Upper lobe of right lung (tissue), 1 donor: Measurements from ENCODE around the gene DUSP16. TPM values are rescaled to one million over a fixed set of nuclear protein-coding genes. Genes with fewer than 3 reads are reported as not detected.

Experiments
- ATAC-seq: fragments of 200-7000 bp; cut with Tn5 transposase; one replicate; pipeline ENCODE4 v1.9.1; 2020; ENCODE audit warnings: mild to moderate bottlenecking, moderate library complexity
- DNase-seq: peaks from one replicate; pipeline ENCODE4 v3.0.0-alpha.2; 2020
- H3K27ac ChIP-seq: fragments of 200-600 bp; one replicate; pipeline ENCODE4 v1.8.0; 2022
- H3K27me3 ChIP-seq: fragments of 200-600 bp; one replicate; pipeline ENCODE4 v1.8.0; 2022; ENCODE audit warnings: mild to moderate bottlenecking
- H3K36me3 ChIP-seq: fragments of 200-600 bp; one replicate; pipeline ENCODE4 v1.8.0; 2022
- H3K4me1 ChIP-seq: fragments of 200-600 bp; one replicate; pipeline ENCODE4 v1.8.0; 2022
- H3K4me3 ChIP-seq: fragments of 200-600 bp; one replicate; pipeline ENCODE4 v1.8.0; 2022; ENCODE audit warnings: mild to moderate bottlenecking
- H3K9me3 ChIP-seq: fragments of 200-600 bp; one replicate; pipeline ENCODE4 v1.8.0; 2022
- intact Hi-C: fragments of 100-400 bp; cut with DNase I; formaldehyde crosslinking; loops from one replicate; pipeline ENCODE4 v1.11.0; 2022
- total RNA-seq: library from RNA; stranded (reverse); fragmentation: NEBNext Ultra II Directional; extraction: Animal tissue kit (Norgen Biotek cat#: 25700); gene quantifications from one replicate; pipeline ENCODE4 v1.2.1, GENCODE V29; 2021
- TF ChIP-seq, protein P1 (sequence below): fragments of 200-600 bp; IDR thresholded peaks from one replicate; pipeline ENCODE4 v1.8.0; 2022; ENCODE audit warnings: antibody characterized with exemption
- donor health status: DM: no; HTN: yes; CAD: no; lungs with severe emphysema.

The DUSP16 gene
- total RNA-seq, 1 donor from 2014 or later, result 50.6 TPM

DNA sequence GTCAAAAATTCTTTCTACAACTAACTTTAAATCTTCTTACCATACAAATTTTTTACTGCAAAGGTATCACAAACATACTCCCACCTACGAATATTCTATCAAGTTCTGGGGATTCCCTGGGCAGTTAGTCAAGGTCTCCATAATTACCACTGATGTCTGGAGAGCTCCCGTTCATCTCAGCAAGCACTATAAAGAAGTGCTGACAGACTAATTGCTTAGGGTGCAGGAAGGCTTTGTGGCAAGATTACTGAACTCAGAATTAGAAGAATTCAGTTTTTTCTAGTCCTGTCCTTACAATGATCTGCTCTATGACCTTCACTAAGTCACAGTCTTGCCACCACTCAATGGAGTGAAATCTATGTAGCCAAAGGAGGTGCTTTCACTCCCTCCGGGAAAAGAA lies 61.5 kb downstream of the DUSP16 start:
- H3K9me3 ChIP-seq, result no peaks in the 10 kb centered on the region
- peaks cover 3% of the 10 kb centered on the region for H3K36me3 ChIP-seq
- no peak for DNase-seq
- TF ChIP-seq, protein P1, sequence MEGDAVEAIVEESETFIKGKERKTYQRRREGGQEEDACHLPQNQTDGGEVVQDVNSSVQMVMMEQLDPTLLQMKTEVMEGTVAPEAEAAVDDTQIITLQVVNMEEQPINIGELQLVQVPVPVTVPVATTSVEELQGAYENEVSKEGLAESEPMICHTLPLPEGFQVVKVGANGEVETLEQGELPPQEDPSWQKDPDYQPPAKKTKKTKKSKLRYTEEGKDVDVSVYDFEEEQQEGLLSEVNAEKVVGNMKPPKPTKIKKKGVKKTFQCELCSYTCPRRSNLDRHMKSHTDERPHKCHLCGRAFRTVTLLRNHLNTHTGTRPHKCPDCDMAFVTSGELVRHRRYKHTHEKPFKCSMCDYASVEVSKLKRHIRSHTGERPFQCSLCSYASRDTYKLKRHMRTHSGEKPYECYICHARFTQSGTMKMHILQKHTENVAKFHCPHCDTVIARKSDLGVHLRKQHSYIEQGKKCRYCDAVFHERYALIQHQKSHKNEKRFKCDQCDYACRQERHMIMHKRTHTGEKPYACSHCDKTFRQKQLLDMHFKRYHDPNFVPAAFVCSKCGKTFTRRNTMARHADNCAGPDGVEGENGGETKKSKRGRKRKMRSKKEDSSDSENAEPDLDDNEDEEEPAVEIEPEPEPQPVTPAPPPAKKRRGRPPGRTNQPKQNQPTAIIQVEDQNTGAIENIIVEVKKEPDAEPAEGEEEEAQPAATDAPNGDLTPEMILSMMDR, result no peak
- no peaks in the 10 kb centered on the region for H3K27me3 ChIP-seq
- H3K4me3 ChIP-seq, result no peak overlapping the region
- intact Hi-C loops, result no loop called here
- ATAC-seq, result no peak
- peaks cover 14% of the 10 kb centered on the region for H3K4me1 ChIP-seq
- no peak overlapping the region for H3K27ac ChIP-seq

DNA sequence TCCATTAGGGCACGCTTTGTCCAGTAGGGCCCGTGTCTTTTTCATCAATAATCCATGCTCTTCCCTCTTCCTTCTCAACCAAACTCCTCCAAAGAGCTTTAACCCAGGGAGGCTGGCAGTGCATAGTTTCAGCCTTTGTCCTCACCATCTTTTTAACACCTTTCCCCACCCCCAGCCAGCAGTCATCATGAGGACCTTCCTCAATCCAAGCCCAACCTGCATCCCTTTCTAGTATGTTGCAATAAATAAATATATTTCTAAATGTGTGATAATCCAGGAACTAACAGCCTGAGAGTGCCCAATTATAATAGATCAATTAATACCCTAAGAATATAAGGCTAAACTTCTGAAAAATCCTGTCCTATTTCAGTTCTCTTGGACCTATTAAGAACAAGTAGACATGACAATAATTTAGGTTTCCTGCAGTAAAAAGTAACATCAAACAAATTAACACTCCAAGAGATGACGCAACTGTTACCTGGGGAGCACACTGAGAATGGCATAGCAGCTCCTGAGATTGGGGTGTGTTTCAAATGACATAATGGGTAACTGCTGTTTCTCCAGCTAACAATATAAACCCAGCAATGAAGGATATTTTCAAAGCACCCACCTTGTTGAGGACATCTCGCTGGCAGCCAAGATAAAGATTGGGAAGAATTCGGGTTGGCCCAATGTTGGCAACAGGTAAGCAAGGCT lies 62.6 kb downstream of the DUSP16 start:
- H3K4me1 ChIP-seq, result peaks cover 4% of the 10 kb centered on the region
- H3K4me3 ChIP-seq, result no peak overlapping the region
- H3K27ac ChIP-seq, result no peak overlapping the region
- peaks cover 3% of the 10 kb centered on the region for H3K36me3 ChIP-seq
- TF ChIP-seq, protein P1, result no peak
- no peaks in the 10 kb centered on the region for H3K27me3 ChIP-seq
- ATAC-seq, result peak; percentile 59
- DNase-seq, result no peak
- intact Hi-C loops, result no loop called here
- H3K9me3 ChIP-seq, result no peaks in the 10 kb centered on the region

DNA sequence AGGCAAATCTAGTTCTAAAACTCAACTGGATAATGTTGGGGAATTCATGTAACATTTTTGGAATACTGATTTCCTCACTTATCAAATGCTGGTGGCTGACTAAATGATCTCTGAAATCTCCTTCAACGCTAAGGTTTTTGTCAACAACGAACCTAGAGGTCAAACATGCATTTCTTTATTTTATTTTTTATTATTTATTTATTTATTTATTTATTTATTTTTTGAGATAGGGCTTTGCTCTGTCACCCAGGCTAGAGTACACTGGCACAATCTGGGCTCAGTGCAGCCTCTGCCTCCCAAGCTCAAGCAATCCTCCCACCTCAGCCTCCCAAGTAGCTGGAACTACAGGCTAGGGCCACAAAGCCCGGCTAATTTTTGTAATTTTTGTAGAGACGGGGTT lies 64.5 kb downstream of the DUSP16 start:
- H3K27me3 ChIP-seq, result no peaks in the 10 kb centered on the region
- H3K9me3 ChIP-seq, result no peaks in the 10 kb centered on the region
- no peak overlapping the region for H3K4me3 ChIP-seq
- H3K4me1 ChIP-seq, result no peaks in the 10 kb centered on the region
- H3K27ac ChIP-seq, result no peak overlapping the region
- H3K36me3 ChIP-seq, result peaks cover 3% of the 10 kb centered on the region
- ATAC-seq (no peak), DNase-seq (no peak)
- TF ChIP-seq, protein P1, result no peak
- intact Hi-C loops, result no loop called here

DNA sequence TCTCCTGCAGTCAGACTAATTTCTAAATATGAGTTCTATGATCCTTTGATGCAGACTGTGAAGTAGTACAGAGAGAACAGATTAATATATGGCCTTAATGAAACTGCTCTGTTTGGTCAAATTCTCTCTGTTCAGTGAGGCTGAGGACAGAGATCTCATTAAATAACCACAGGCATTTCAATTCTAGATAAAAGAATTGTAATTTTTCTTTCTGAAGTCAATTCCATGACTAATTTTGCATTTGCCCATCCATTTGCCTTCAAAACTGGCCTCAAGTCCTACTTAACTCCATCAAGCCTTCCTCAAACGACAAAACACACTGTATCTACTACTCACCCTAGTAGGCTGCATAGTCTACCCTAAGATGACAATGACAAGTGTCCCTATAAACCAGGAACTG lies 67.1 kb downstream of the DUSP16 start:
- no peaks in the 10 kb centered on the region for H3K4me1 ChIP-seq
- H3K9me3 ChIP-seq, result no peaks in the 10 kb centered on the region
- no peak overlapping the region for H3K4me3 ChIP-seq
- no peak overlapping the region for H3K27ac ChIP-seq
- DNase-seq (no peak), ATAC-seq (no peak)
- intact Hi-C loops, result no loop called here
- no peaks in the 10 kb centered on the region for H3K27me3 ChIP-seq
- H3K36me3 ChIP-seq, result peaks cover 3% of the 10 kb centered on the region
- TF ChIP-seq, protein P1, result no peak

DNA sequence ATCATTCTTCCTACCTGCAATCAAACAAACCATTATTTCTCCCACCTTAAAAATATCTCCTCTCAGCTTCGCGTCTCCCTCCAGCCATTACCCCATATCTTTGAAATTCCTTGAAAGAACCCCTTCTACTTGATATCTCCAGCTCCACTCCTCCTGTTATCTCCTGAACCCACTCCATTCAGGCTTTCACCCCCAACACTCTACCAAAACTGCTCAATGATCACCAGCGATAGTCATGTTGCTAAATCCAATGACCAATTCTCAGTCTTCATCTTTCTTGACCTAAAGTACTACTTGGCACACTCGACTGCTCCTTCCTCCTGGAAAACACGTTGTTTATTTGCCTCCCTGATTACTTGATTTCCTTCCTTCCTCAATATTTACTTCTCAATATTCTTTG lies 70.1 kb downstream of the DUSP16 start:
- Histone ChIP-seq H3K27me3 (no peaks in the 10 kb centered on the region), H3K4me1 (no peaks in the 10 kb centered on the region), H3K4me3 (no peak overlapping the region), H3K27ac (no peak overlapping the region), H3K36me3 (no peaks in the 10 kb centered on the region), H3K9me3 (no peaks in the 10 kb centered on the region)
- intact Hi-C loops, result no loop called here
- ATAC-seq (no peak), DNase-seq (no peak)
- TF ChIP-seq, protein P1, result no peak

DNA sequence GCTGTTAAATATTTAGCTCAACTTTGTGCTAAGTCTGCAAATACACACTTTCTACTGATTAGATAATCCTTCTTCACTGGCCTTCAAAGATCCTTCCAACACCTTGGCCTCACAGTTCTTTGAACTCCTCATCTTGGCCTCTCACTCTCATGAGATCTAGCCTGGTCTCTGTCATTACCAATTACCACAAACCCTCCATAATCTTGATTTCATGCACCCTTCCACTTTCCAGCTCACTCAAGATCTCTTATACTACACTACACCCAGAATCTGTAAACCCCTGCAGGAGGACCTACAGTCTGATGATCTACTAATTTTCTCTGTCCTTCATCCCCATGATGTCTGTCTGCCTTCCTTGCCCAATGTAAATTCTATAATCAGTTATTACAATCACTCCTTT lies 71.1 kb downstream of the DUSP16 start:
- intact Hi-C loops, result no loop called here
- ATAC-seq (no peak), DNase-seq (no peak)
- no peaks in the 10 kb centered on the region for H3K27me3 ChIP-seq
- peaks cover 4% of the 10 kb centered on the region for H3K36me3 ChIP-seq
- H3K4me1 ChIP-seq, result no peaks in the 10 kb centered on the region
- H3K9me3 ChIP-seq, result no peaks in the 10 kb centered on the region
- TF ChIP-seq, protein P1, result no peak
- no peak overlapping the region for H3K4me3 ChIP-seq
- no peak overlapping the region for H3K27ac ChIP-seq
